Upper lobe of left lung (tissue), 4 donors: ENCODE data around the gene ZNF32.

ENCODE experiments used
- POLR2A ChIP-seq, 4 donors: fragments of 450-650 bp; IDR thresholded peaks; one replicate each; pipeline ENCODE4 v1.5.1; 2016 to 2017; ENCODE audit warnings: antibody characterized with exemption in 4 of 4, mild to moderate bottlenecking in 2 of 4
- TF ChIP-seq, protein P1 (sequence below), 6 experiments: fragments of 450-650 bp in 4 of 6; fragments of 200-600 bp in 2 of 6; sonication (generic) in 2 of 6; IDR thresholded peaks; one replicate each; pipeline ENCODE4 v1.5.1; 2016 to 2019; ENCODE audit warnings: antibody characterized with exemption in 6 of 6

DNA sequence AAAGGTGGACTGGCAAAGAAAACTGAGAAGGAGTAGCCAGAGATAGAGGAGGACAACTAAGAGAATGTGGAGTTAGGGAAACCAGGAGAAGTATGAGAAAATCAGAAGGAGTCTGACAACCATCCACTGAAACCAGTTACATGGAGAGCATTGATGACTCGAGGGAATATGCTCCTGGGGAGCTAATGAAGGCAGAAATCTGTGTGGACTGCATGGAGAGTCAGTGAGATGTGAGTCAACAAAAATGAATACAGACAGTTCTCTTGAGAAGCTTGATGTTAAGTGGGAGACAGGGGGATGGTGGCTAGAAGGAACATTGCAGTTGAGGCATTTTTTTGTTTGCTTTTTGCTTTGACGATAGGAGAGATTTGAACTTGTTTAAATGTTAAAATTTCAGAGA, 34.3 kb upstream of the ZNF32 start:
- no peak for TF ChIP-seq POLR2A (IDR thresholded peaks at IDR 0.05)
- TF ChIP-seq, protein P1, sequence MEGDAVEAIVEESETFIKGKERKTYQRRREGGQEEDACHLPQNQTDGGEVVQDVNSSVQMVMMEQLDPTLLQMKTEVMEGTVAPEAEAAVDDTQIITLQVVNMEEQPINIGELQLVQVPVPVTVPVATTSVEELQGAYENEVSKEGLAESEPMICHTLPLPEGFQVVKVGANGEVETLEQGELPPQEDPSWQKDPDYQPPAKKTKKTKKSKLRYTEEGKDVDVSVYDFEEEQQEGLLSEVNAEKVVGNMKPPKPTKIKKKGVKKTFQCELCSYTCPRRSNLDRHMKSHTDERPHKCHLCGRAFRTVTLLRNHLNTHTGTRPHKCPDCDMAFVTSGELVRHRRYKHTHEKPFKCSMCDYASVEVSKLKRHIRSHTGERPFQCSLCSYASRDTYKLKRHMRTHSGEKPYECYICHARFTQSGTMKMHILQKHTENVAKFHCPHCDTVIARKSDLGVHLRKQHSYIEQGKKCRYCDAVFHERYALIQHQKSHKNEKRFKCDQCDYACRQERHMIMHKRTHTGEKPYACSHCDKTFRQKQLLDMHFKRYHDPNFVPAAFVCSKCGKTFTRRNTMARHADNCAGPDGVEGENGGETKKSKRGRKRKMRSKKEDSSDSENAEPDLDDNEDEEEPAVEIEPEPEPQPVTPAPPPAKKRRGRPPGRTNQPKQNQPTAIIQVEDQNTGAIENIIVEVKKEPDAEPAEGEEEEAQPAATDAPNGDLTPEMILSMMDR (IDR thresholded peaks at IDR 0.05), result no peak
